ENCODE measurements around the gene PCMT1.

- TF ChIP-seq CTCF (IDR thresholded peaks at IDR 0.05) (no peak), POLR2A (IDR thresholded peaks at IDR 0.05) (no peak), POLR2AphosphoS5 (IDR thresholded peaks at IDR 0.05) (peak; percentile 84)
These were observed 106.2 kb downstream of the PCMT1 start for GRCh38 chr6:149855741-149856140.
